Measurements from ENCODE around the gene SLC31A2.

SLC31A2 gene

GRCh38 chr9:113178087-113178486 lies 27.3 kb downstream of the SLC31A2 start:
- no peak overlapping the region for H3K4me3 ChIP-seq (ENCODE audit: low read depth, low read length)
- no peaks in the 10 kb centered on the region for H3K9me3 ChIP-seq (ENCODE audit: control insufficient read depth, insufficient read depth, low read depth, low read length)
- no peak overlapping the region for H3K27ac ChIP-seq (ENCODE audit: extremely low read depth, low read depth, low read length)
- no peak for TF ChIP-seq ZNF121 (tag by site-specific recombination; IDR thresholded peaks at IDR 0.05)
- TF ChIP-seq ZNF112 (tag by site-specific recombination; IDR thresholded peaks at IDR 0.05), result no peak
- TF ChIP-seq ZNF658 (tag by site-specific recombination; IDR thresholded peaks at IDR 0.05), result no peak
- no peak for TF ChIP-seq ZNF37A (tag by site-specific recombination; IDR thresholded peaks at IDR 0.05)
- no peak for TF ChIP-seq ZNF707 (tag by site-specific recombination; IDR thresholded peaks at IDR 0.05)
- no peak for TF ChIP-seq ZNF610 (tag by site-specific recombination; IDR thresholded peaks at IDR 0.05; ENCODE audit: borderline replicate concordance)
- TF ChIP-seq ZNF433 (tag by site-specific recombination; IDR thresholded peaks at IDR 0.05; ENCODE audit: low read depth), result no peak
- no peak for TF ChIP-seq ZNF621 (tag by site-specific recombination; IDR thresholded peaks at IDR 0.05)
- no peak for TF ChIP-seq ZSCAN30 (tag by site-specific recombination; IDR thresholded peaks at IDR 0.05)
- no peak for TF ChIP-seq ELK4 (IDR thresholded peaks at IDR 0.05; ENCODE audit: borderline replicate concordance, low read depth, low read length)
- no peak for TF ChIP-seq ZNF366 (tag by site-specific recombination; conservative IDR thresholded peaks at IDR 0.05)
- no peak for TF ChIP-seq ZNF416 (tag by site-specific recombination; IDR thresholded peaks at IDR 0.05)
- TF ChIP-seq KLF1 (tag by site-specific recombination; IDR thresholded peaks at IDR 0.05), result no peak
- no peak for TF ChIP-seq SCRT1 (tag by site-specific recombination; IDR thresholded peaks at IDR 0.05; ENCODE audit: borderline replicate concordance)
- TF ChIP-seq ZNF2 (tag by site-specific recombination; IDR thresholded peaks at IDR 0.05), result no peak
- POLR2A ChIA-PET, result no interaction called here
- H3K4me1 ChIP-seq (ENCODE audit: control insufficient read depth, insufficient read depth, low read length), result no peaks in the 10 kb centered on the region
- CTCF ChIA-PET, result interaction anchor here (0.6 kb wide), 1 partner anchor 224 kb away, joined by 3 read pairs; no protein-coding TSS in a partner anchor
- H3K36me3 ChIP-seq (ENCODE audit: control insufficient read depth in 2 of 2, insufficient read depth in 1 of 2, low read length in 2 of 2), result peaks cover 20 to 92% of the 10 kb centered on the region in 2 experiments

GRCh38 chr9:113179839-113180238 lies 29.0 kb downstream of the SLC31A2 start:
- H3K27ac ChIP-seq (ENCODE audit: extremely low read depth, low read depth, low read length), result no peak overlapping the region
- TF ChIP-seq ZNF362 (tag by site-specific recombination; IDR thresholded peaks at IDR 0.05) (no peak), ZNF626 (tag by site-specific recombination; IDR thresholded peaks at IDR 0.05) (no peak), ZNF610 (tag by site-specific recombination; IDR thresholded peaks at IDR 0.05; ENCODE audit: borderline replicate concordance) (no peak), ZNF112 (tag by site-specific recombination; IDR thresholded peaks at IDR 0.05) (no peak), ZNF148 (tag by site-specific recombination; IDR thresholded peaks at IDR 0.05; ENCODE audit: borderline replicate concordance) (no peak)
- H3K36me3 ChIP-seq (ENCODE audit: control insufficient read depth in 2 of 2, insufficient read depth in 1 of 2, low read length in 2 of 2), result peaks cover 22 to 94% of the 10 kb centered on the region in 2 experiments
- H3K4me3 ChIP-seq (ENCODE audit: low read depth, low read length), result no peak overlapping the region
- no peaks in the 10 kb centered on the region for H3K9me3 ChIP-seq (ENCODE audit: control insufficient read depth, insufficient read depth, low read depth, low read length)
- no peaks in the 10 kb centered on the region for H3K4me1 ChIP-seq (ENCODE audit: control insufficient read depth, insufficient read depth, low read length)
- ChIA-PET POLR2A (interaction anchor here (1.4 kb wide), 1 partner anchor 42 kb away, joined by 5 read pairs; the partner anchor contains the start of genes FKBP15 and SLC31A1), CTCF (interaction anchor here (0.7 kb wide), 1 partner anchor 264 kb away, joined by 3 read pairs; no protein-coding TSS in a partner anchor)

Data from HEK293 (cell line).